UCSD-AML1 (cell line): ENCODE measurements around the gene UCP2.

Source experiments
- DNase-seq: peaks from one replicate; lab custom pipeline; 2025; ENCODE audit not compliant: unreplicated experiment; lab: John Stamatoyannopoulos, UW

UCP2 gene

GRCh38 chr11:73972620-73973449 lies 9.8 kb downstream of the UCP2 start:
- DNase-seq, result no peak

GRCh38 chr11:73972187-73972586 lies 10.5 kb downstream of the UCP2 start:
- no peak for DNase-seq

- no peak for DNase-seq
Observed at GRCh38 chr11:73971175-73971719, 11.4 kb downstream of the UCP2 start.

GRCh38 chr11:73969991-73970800 lies 12.4 kb downstream of the UCP2 start:
- no peak for DNase-seq

GRCh38 chr11:73969091-73969490 lies 13.6 kb downstream of the UCP2 start:
- no peak for DNase-seq

GRCh38 chr11:73968356-73968966 lies 14.2 kb downstream of the UCP2 start:
- no peak for DNase-seq

GRCh38 chr11:73965764-73966121 lies 16.9 kb downstream of the UCP2 start:
- no peak for DNase-seq

- DNase-seq, result no peak
Observed at GRCh38 chr11:73965076-73965763, 17.4 kb downstream of the UCP2 start.

- DNase-seq, result no peak
Observed at GRCh38 chr11:73963861-73964260, 18.8 kb downstream of the UCP2 start.

GRCh38 chr11:73962101-73962705 lies 20.4 kb downstream of the UCP2 start:
- no peak for DNase-seq

GRCh38 chr11:73961321-73961720 lies 21.3 kb downstream of the UCP2 start:
- no peak for DNase-seq

- DNase-seq, result no peak
Observed at GRCh38 chr11:73958521-73959141, 24.0 kb downstream of the UCP2 start.

- no peak for DNase-seq
Observed at GRCh38 chr11:73957654-73958361, 24.8 kb downstream of the UCP2 start.

GRCh38 chr11:73956876-73957653 lies 25.6 kb downstream of the UCP2 start:
- no peak for DNase-seq

- no peak for DNase-seq
Observed at GRCh38 chr11:73951797-73952196, 30.8 kb downstream of the UCP2 start.

- DNase-seq, result no peak
Observed at GRCh38 chr11:73950869-73951710, 31.6 kb downstream of the UCP2 start, which contains the start of gene DNAJB13. DNAJB13 (plus strand) TSS chr11:73951026; CDS start chr11:73951070, 44 bp downstream.

GRCh38 chr11:73949912-73950311 lies 32.7 kb downstream of the UCP2 start:
- no peak for DNase-seq

GRCh38 chr11:73949246-73949645 lies 33.4 kb downstream of the UCP2 start:
- no peak for DNase-seq
